Psoas muscle (tissue), 8 donors: Measurements from ENCODE around the gene NR2F2. TPM values are rescaled to one million over a fixed set of nuclear protein-coding genes. Genes with fewer than 3 reads are reported as not detected.
A peak's percentile ranks its signal among the peaks of the same experiment; 100 is the strongest.

Experiments
- ATAC-seq, 4 donors: fragments of 200-7000 bp; cut with Tn5 transposase; one replicate each; pipeline ENCODE4 v1.9.1; 2020; ENCODE audit warnings: moderate library complexity in 3 of 4, mild to moderate bottlenecking in 2 of 4
- DNase-seq, 2 donors: peaks; one replicate each; pipeline ENCODE4 v3.0.0-alpha.2; 2020
- H3K27ac ChIP-seq: fragments of 200-600 bp; one replicate; pipeline ENCODE4 v1.8.0; 2022
- H3K27me3 ChIP-seq, 3 donors: fragments of 200-600 bp in 1 of 3; one replicate each; pipeline versions ENCODE4 v1.6.1 to v1.8.0; 2013 to 2022; ENCODE audit warnings: low read length in 2 of 3, mild to moderate bottlenecking in 2 of 3, moderate library complexity in 1 of 3; ENCODE audit not compliant: insufficient read depth in 3 of 3
- H3K36me3 ChIP-seq, 2 donors: fragments of 200-600 bp in 1 of 2; one replicate each; pipeline versions ENCODE4 v1.6.1 to v1.8.0; 2013 to 2022; ENCODE audit warnings: low read depth in 1 of 2, mild to moderate bottlenecking in 1 of 2, moderate library complexity in 1 of 2; ENCODE audit not compliant: insufficient read depth in 1 of 2
- H3K4me1 ChIP-seq: fragments of 200-600 bp; one replicate; pipeline ENCODE4 v1.8.0; 2022
- H3K4me3 ChIP-seq: fragments of 200-600 bp; one replicate; pipeline ENCODE4 v1.8.0; 2022; ENCODE audit warnings: mild to moderate bottlenecking
- H3K9me3 ChIP-seq: fragments of 200-600 bp; one replicate; pipeline ENCODE4 v1.8.0; 2022
- CTCF ChIP-seq: fragments of 200-600 bp; IDR thresholded peaks from one replicate; pipeline ENCODE4 v1.8.0; 2022; ENCODE audit warnings: antibody characterized with exemption
- WGBS, 3 donors: extraction: QIAGEN DNeasy Blood & Tissue Kit; methylation state at CpG; one replicate each; pipeline versions ENCODE4 v1.1.6 to v1.1.7; 2013; 5-methylcytosine and 5-hydroxymethylcytosine counted together
- intact Hi-C, 2 donors: fragments of 100-400 bp; cut with DNase I; formaldehyde crosslinking; loops; one replicate each; pipeline versions ENCODE4 v1.11.0 to v1.14.2; 2022
- polyA plus RNA-seq, 3 donors: library from polyadenylated mRNA; stranded (reverse); fragments of 200-250 nt; gene quantifications; one replicate each; pipeline ENCODE4 v1.2.3, GENCODE V29; 2013
- total RNA-seq, 4 donors: library from RNA; stranded (reverse); fragmentation: NEBNext Ultra II Directional in 2 of 4; extraction: Animal tissue kit (Norgen Biotek cat#: 25700) in 2 of 4; gene quantifications; one replicate each; pipeline versions ENCODE4 v1.2.1 to v1.2.4, GENCODE V29; 2021 to 2023
- donor health status: healthy with polysubstance abuse.
- donor health status: DM: no; HTN: no; CAD: no; lungs with moderate emphysema.
- donor health status: Bipolar disorder and iron deficiency.
- donor health status: healthy.
- donor health status: DM: yes; HTN: yes; CAD: no.
- donor health status: DM: no; HTN: no; CAD: no.
- donor health status: DM: no; HTN: no; CAD: no.
- donor health status: DM: yes; HTN: yes; CAD: no.

Gene NR2F2
- total and polyA plus RNA-seq, 7 donors = 10.3 to 20.1 (median 14.7) TPM

- TF ChIP-seq CTCF = no peak
- WGBS, 3 donors = 3 to 4% (median 4%) methylated on average over 9 of the region's 9 CpGs
- Histone ChIP-seq H3K27me3 (no peaks in the 10 kb centered on the region), H3K27ac (peak overlapping the region; percentile 94), H3K4me3 (peak overlapping the region; percentile 92), H3K9me3 (no peaks in the 10 kb centered on the region), H3K4me1 (peaks cover 7% of the 10 kb centered on the region), H3K36me3 (peaks cover 0 to 13% of the 10 kb centered on the region in 2 donors)
- ATAC-seq (peak in 1 of 4 donors; percentile 12), DNase-seq (no peak)
- intact Hi-C loops = loop anchor here in 1 of 2 donors (10.0 kb wide), 1 partner anchor 1188 kb away; no protein-coding TSS in a partner anchor
These were observed 6.3 kb downstream of the NR2F2 start for GRCh38 chr15:96336596-96337364.

- TF ChIP-seq CTCF = no peak
- no peak for ATAC-seq
These were observed 7.0 kb downstream of the NR2F2 start for GRCh38 chr15:96337365-96338023.

GRCh38 chr15:96338074-96338765, 7.7 kb downstream of the NR2F2 start:
- H3K27me3 ChIP-seq = no peaks in the 10 kb centered on the region
- H3K9me3 ChIP-seq = no peaks in the 10 kb centered on the region

More at GRCh38 chr15:96337365-96338023, 7.0 kb downstream of the NR2F2 start:
- peaks cover 0 to 13% of the 10 kb centered on the region in 2 donors for H3K36me3 ChIP-seq
- H3K4me3 ChIP-seq = peak overlapping the region; percentile 92
- WGBS, 3 donors = 4 to 10% (median 6%) methylated on average over 14 of the region's 14 CpGs
- H3K4me1 ChIP-seq = peaks cover 7% of the 10 kb centered on the region
- no peaks in the 10 kb centered on the region for H3K9me3 ChIP-seq
- intact Hi-C loops = loop anchor here in 1 of 2 donors (10.0 kb wide), 1 partner anchor 1187 kb away; no protein-coding TSS in a partner anchor
- no peak for DNase-seq
- H3K27me3 ChIP-seq = no peaks in the 10 kb centered on the region
- H3K27ac ChIP-seq = peak overlapping the region; percentile 94

More at GRCh38 chr15:96338074-96338765, 7.7 kb downstream of the NR2F2 start:
- Histone ChIP-seq H3K27ac (peak overlapping the region; percentile 94), H3K4me1 (peaks cover 7% of the 10 kb centered on the region), H3K4me3 (peak overlapping the region; percentile 92), H3K36me3 (peaks cover 0 to 13% of the 10 kb centered on the region in 2 donors)
- 26 to 33% (median 31%) methylated on average over 5 of the region's 5 CpGs for WGBS, 3 donors
- intact Hi-C loops = loop anchor here in 1 of 2 donors (10.0 kb wide), 1 partner anchor 1187 kb away; no protein-coding TSS in a partner anchor
- DNase-seq (no peak), ATAC-seq (no peak)
- TF ChIP-seq CTCF = no peak
